Regular cardiac myocyte (primary cell): ENCODE data around the gene HIF3A. TPM values are rescaled to one million over a fixed set of nuclear protein-coding genes. Genes with fewer than 3 reads are reported as not detected.

Experiments
- total RNA-seq: library from RNA; depleted of rRNA; stranded (reverse); fragments of >200 nt; gene quantifications from 2 replicates; pipeline ENCODE4 v1.2.3, GENCODE V29; 2014

The HIF3A gene
- under 0.01 and 1.1 TPM in 2 replicates for total RNA-seq

GRCh38 chr19:46296722-46297461 lies at the start of gene HIF3A:
Gene HIF3A, plus strand, starts transcription at chr19:46297042. Its CDS starts 35 bp downstream, at chr19:46297077.

GRCh38 chr19:46346821-46347571 lies 50.2 kb downstream of the HIF3A start, which contains the start of gene PPP5C:
Gene PPP5C, plus strand, starts transcription at chr19:46347087. Its CDS starts 10 bp downstream, at chr19:46347097.

Other genes starting within 250 kb of the HIF3A start
- 0.28 TPM in 1 of 2 replicates, not detected in the other for gene IGFL3, start 172.4 kb upstream of the HIF3A start, total RNA-seq
- gene IGFL2, start 148.8 kb upstream of the HIF3A start, total RNA-seq: 1.1 TPM in 1 of 2 replicates, not detected in the other
- not detected in 2 replicates for gene IGFL1, start 67.3 kb upstream of the HIF3A start, total RNA-seq
- gene PPP5C, start 50.0 kb downstream of the HIF3A start, total RNA-seq: 33.0 and 79.9 TPM in 2 replicates
- 12.8 and 21.1 TPM in 2 replicates for gene CCDC8, start 116.5 kb downstream of the HIF3A start, total RNA-seq
- gene PNMA8C, start 131.9 kb downstream of the HIF3A start, total RNA-seq: 0.19 and 0.28 TPM in 2 replicates
- 0.77 and 2.8 TPM in 2 replicates for gene PNMA8A, start 174.5 kb downstream of the HIF3A start, total RNA-seq
- gene PNMA8B, start 198.8 kb downstream of the HIF3A start, total RNA-seq: 0.19 and 1.4 TPM in 2 replicates